Activated T-cell treated with anti-CD3 and anti-CD28 coated beads for 48 hours (primary cell): ENCODE measurements around the gene P2RY13.

ENCODE experiments used
- DNase-seq: peaks from one replicate; pipeline ENCODE4 v3.0.0-alpha.2; 2020; ENCODE audit warnings: low read depth

The P2RY13 gene

GRCh38 chr3:151320131-151320530 is 9.2 kb downstream of the P2RY13 start:
- DNase-seq: no peak

DNA sequence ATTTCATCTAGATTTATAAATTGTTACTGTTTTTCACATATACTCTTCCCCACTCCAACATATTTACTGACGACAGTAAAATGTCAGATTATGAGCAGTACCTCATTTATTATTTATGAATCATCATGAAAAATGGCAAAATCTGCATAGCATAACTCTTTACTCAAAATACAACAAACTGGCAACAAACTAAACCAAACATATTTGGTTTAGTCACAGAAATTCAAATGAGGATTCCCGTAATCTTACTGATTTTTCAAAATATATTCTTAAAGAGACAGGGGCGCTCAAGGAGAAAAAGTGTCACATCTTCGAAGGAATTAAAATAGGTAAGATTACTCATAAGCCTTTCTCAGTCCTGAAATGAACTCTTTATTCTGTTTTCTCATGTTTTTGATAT is 9.7 kb downstream of the P2RY13 start:
- no peak for DNase-seq

DNA sequence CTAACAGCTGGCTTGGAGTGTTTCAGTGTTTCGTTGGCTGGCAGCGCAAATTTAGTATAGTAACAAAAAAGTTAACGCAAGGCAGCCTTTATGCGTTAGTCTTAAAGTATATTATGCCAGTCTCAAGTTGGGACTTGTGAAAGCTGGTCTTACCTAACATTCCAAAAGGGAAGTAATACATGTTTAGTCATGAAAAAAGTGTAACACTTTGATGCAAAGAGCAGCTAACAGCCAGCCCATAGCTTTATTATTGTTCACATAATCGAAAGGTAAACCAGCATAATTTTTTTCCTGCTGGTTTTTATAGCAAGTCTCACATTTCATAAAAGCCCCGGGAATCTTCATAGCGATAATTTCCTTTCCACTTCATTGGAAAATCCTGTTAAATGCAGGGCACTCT is 10.4 kb downstream of the P2RY13 start:
- no peak for DNase-seq

GRCh38 chr3:151318313-151318712 is 11.0 kb downstream of the P2RY13 start:
- DNase-seq: no peak

DNA sequence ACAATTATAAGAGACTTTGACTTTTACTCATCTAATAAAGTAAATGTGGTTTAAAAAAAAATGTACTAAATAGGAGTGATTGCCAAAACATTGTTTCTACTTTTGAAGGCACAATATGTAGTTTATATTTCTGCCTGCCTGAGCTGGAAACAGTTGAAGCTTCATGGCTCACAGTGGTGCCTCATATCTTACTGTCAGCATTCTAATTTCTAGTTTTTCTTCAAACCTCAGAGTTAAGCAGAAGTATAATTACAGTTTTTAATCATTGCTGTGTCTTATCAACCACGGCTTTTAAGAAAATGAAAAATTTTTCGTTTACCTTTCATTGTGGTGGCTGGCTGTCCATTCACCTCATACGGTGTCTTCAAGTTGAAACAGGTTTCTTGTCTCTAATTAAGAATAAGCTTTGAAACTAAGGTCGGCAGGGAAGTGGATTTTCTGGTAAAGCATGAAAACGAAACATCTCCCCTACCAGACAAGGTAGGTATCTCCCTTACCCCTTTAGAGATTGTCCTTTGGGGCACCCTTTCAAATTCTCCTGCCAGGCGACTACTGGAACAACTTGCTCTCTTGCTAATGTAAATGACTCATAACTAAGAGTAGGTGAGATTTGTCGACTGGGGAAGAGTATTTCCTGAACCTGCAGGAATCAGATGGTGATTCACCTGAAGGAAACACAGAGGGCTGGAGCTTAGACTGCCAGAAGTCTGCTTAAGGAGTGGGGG is 12.9 kb downstream of the P2RY13 start, which contains the start of gene GPR87:
TSS of gene GPR87 (minus strand) at position 554 of the 725 bp plus-strand sequence. CDS start 16,720 bp downstream, outside the sequence.
- DNase-seq: no peak

DNA sequence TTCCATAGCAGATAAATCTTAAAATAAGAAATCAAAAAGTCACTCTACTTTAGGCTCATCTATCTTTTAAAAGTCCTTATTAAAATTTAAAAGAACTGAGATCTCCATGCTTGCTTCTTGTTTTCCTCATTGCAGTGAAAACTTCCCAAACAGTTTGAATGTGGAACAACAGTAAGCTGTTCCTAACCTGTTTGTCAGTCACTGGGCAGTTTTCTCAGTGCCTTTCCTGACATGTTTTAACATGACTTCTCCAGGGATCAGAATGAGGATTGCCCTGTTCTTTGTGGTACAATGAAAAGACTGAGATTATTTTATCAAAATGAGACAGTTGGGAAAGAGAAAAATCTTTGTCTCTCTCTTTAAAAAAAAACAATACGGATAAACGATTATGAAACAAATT is 13.5 kb downstream of the P2RY13 start:
- no peak for DNase-seq

DNA sequence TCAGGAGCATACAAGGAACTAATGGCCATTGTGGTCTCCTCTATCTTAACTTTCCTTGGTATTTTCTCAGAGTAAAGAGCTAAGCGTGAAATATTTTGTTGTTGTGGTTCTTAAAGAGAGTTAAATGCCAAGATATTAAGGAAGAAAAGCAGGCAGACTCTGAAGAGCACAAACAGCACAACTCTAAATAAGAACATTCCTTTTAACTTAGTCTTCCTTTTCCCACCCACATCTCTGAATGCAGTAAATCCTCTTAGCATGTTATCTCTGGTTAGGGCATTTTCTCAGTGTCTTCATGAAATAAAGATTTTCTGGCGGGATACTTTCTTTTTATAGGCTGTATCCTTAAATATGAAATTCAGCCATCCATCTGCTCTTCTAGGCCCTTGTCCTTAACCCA is 14.2 kb downstream of the P2RY13 start:
- no peak for DNase-seq

DNA sequence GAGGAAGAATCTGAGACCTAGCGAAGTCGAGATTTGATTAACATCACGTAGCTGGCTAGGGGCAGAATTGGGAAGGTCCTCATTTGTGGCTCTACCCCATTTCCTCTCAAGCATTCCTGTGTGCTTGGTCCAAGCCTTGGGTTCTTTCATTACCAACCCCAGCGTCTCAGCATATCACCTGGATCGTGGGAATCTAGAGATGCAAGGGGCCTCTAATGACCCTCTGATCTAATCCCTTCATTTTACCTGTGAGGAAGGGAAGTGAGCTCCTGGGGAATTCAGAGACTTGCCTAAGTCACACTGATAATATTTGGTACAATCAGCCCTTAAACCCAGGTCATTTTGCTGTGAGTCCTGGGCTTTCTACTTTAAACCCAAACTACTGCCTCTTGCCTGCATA is 14.8 kb downstream of the P2RY13 start:
- no peak for DNase-seq

GRCh38 chr3:151314137-151314536 is 15.2 kb downstream of the P2RY13 start:
- DNase-seq: no peak

DNA sequence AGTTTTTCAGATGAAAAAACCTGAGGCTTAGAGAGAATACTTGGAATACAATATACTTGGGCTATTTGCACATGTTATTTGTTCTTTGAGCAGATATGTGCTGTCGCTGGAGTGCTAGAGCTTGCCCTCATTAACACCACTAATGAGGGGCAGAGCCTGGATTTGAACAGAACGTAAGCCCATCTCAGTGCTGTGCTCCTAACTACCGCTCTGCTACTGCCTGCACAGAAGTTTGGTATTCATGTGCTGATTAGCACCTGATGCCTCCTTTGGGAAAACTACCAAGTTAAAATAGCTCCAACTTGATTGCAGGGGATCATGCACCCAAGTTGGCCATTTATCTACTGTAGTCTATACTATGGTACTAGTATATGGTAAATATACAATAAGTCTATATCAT is 16.4 kb downstream of the P2RY13 start:
- DNase-seq: no peak

GRCh38 chr3:151309566-151309965 is 19.8 kb downstream of the P2RY13 start:
- DNase-seq: no peak

DNA sequence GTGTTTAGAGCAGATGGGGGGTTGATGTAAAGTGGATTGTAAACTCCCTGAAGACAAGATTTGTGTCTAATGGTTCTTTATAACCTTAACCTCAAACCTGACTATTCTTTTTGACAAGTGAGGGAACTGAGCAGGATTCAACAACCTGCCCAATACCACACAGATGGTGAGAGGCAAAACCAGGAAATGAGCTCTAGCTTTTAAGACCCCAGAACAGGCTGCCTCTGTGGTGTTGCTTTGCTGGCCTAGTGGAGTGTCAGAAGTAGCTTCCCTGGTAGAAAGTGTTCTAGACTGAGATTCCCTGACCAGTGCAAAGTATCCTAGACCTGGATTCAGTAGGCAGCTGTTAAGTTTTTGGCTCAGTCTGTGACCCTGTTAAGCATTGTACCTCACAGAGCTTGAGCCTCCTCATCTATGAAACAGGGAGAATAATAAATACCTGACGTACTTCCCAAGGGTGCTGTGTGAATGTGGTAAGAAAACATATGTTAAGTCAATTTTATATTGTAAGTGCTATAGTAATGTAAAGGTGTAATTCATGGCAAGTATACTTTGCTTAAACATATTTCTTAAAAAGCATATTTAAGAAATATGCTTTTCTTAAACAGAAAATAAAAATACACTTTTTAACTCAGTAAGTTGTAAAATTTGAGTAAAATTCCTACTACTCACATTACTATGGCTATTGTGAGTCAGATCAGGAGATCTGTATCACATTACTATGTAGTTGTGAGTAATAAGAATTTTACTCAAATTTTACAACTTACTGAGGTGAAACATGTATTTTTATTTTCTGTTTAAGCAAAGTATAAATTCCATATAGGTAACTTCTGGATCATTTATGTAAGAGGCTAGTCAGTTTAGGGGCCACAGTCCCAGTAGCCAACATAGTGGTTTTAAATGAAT is 21.5 kb downstream of the P2RY13 start:
- no peak for DNase-seq

- DNase-seq: no peak
Observed at GRCh38 chr3:151307131-151307530, 22.2 kb downstream of the P2RY13 start.

GRCh38 chr3:151306168-151306810 is 23.1 kb downstream of the P2RY13 start:
- no peak for DNase-seq

- no peak for DNase-seq
Observed at GRCh38 chr3:151305775-151306151, 23.6 kb downstream of the P2RY13 start.

GRCh38 chr3:151305060-151305774 is 24.1 kb downstream of the P2RY13 start:
- no peak for DNase-seq

DNA sequence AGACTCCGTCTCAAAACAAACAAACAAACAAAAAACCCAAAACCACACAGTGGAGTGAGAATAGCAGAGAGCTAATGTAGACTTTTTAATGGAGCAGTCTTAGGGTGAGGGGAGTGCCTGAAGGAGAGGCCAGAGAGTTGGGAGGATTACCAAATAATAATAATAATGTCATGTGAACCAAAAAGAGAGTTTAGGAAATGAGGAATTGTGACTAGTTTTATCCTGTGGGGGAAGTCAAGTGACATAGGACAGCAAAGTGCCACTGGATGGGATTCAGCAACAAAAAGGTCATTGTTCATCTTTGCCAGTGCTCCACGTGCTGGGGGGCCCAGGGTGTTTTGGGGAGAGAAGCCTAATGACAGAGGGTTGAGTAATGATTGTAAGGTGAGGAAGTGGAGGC is 25.6 kb downstream of the P2RY13 start:
- no peak for DNase-seq

- DNase-seq: no peak
Observed at GRCh38 chr3:151301787-151302186, 27.6 kb downstream of the P2RY13 start.

DNA sequence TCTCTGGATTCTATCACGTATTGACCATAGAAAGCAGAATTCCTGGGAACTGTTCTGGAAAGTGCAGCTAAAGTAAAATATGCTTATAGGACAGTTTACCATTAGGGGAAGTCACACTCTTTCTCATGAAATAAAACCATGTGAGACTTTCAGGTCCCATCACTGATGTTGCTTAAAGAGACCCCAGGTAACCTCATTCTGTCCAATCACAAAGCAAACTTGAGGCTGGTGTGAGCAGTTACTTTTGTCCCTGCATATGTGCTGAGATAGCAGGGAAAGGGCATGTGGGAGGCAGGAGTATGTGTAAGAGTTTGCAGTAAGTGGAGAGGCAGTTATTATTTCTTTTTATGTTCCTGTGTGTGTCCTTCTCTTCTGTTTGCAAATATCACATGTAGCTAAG is 28.8 kb downstream of the P2RY13 start:
- DNase-seq: no peak

DNA sequence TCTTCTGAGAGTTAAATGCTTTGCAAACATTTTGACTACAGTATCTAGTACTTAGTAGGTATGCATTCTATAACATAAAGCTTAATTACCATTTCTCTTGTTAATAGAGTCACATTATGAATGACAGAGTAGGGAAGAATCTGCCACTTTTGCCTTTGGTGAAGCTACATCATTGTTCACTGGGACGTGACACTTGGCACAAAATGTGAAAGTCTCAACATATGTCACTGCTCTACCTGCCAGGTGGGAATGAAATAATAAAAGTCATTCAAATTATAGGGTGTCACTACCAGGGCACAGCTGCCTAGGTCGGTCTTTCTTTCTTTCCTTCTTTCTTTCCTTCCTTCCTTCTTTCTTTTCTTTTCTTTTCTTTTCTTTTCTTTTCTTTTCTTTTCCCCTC is 30.3 kb downstream of the P2RY13 start:
- DNase-seq: no peak

GRCh38 chr3:151297429-151297828 is 31.9 kb downstream of the P2RY13 start:
- no peak for DNase-seq

DNA sequence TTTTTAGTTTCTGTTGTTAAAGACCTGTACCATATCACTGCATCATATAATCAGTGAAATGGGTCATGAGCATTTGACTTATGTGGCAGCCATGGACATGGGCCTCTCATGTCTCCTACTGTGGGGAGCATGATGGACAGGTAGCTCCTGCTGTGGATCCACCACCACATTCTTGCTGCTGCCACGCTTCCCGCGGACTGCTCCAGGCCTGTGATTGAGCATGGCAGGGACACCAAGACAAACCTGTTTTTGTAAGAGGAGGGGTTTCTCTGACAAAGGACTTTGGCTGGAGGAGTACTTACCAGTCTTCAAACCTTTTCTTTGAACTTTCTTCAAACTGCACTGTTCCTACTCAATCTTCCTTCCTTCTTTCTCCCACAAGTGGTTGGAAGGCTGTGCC is 33.1 kb downstream of the P2RY13 start:
- no peak for DNase-seq
